Activated naive CD4-positive, alpha-beta T cell treated with anti-CD3 and anti-CD28 coated beads, Interleukin-2, amount 50 U/mL, for 24 hours (primary cell): ENCODE measurements around the gene CCDC149.

Experiments used
- H3K27ac Mint-ChIP-seq: one replicate; pipeline ENCODE4 v1.8.0; 2021; ENCODE audit warnings: mild to moderate bottlenecking, mixed read lengths
- H3K27me3 Mint-ChIP-seq: one replicate; pipeline ENCODE4 v1.8.0; 2021; ENCODE audit warnings: mixed read lengths
- H3K36me3 Mint-ChIP-seq: one replicate; pipeline ENCODE4 v1.8.0; 2021; ENCODE audit warnings: mixed read lengths
- H3K4me1 Mint-ChIP-seq: one replicate; pipeline ENCODE4 v1.8.0; 2021; ENCODE audit warnings: mixed read lengths
- H3K4me3 Mint-ChIP-seq: one replicate; pipeline ENCODE4 v1.8.0; 2021; ENCODE audit warnings: mild to moderate bottlenecking, mixed read lengths
- H3K9me3 Mint-ChIP-seq: one replicate; pipeline ENCODE4 v1.8.0; 2021; ENCODE audit warnings: mixed read lengths

The CCDC149 gene

GRCh38 chr4:24876431-24876830 is 36.4 kb downstream of the CCDC149 start:
- H3K4me1 Mint-ChIP-seq, result no peaks in the 10 kb centered on the region
- H3K36me3 Mint-ChIP-seq, result no peaks in the 10 kb centered on the region
- no peak overlapping the region for H3K27ac Mint-ChIP-seq
- H3K9me3 Mint-ChIP-seq, result no peaks in the 10 kb centered on the region
- H3K4me3 Mint-ChIP-seq, result no peak overlapping the region
- peaks cover 4% of the 10 kb centered on the region for H3K27me3 Mint-ChIP-seq

DNA sequence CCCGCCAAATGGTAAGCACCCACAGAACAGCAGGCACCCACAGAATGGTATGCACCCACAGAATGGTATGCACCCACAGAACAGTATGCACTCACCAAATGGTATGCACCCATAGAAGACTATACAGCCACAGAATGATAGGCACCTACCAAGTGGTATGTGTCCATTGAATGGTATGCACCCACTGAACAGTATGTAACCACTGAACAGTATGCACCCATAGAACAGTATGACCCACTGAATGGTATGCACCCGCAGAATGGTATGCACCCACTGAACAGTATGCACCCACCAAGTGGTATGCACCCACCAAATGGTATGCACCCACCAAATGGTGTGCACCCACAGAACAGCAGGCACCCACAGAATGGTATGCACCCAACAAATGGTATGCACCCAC is 40.1 kb downstream of the CCDC149 start:
- Mint-ChIP-seq H3K4me3 (no peak overlapping the region), H3K4me1 (no peaks in the 10 kb centered on the region), H3K27ac (no peak overlapping the region), H3K9me3 (no peaks in the 10 kb centered on the region), H3K27me3 (peaks cover 4% of the 10 kb centered on the region), H3K36me3 (no peaks in the 10 kb centered on the region)

- H3K27ac Mint-ChIP-seq, result no peak overlapping the region
- no peaks in the 10 kb centered on the region for H3K4me1 Mint-ChIP-seq
- H3K36me3 Mint-ChIP-seq, result no peaks in the 10 kb centered on the region
- H3K27me3 Mint-ChIP-seq, result no peaks in the 10 kb centered on the region
- no peak overlapping the region for H3K4me3 Mint-ChIP-seq
- H3K9me3 Mint-ChIP-seq, result no peaks in the 10 kb centered on the region
These were observed 41.6 kb downstream of the CCDC149 start for GRCh38 chr4:24871210-24871609.

- H3K27ac Mint-ChIP-seq, result no peak overlapping the region
- peaks cover 9% of the 10 kb centered on the region for H3K9me3 Mint-ChIP-seq
- H3K4me1 Mint-ChIP-seq, result no peaks in the 10 kb centered on the region
- H3K4me3 Mint-ChIP-seq, result no peak overlapping the region
- H3K36me3 Mint-ChIP-seq, result no peaks in the 10 kb centered on the region
- H3K27me3 Mint-ChIP-seq, result no peaks in the 10 kb centered on the region
These were observed 45.0 kb downstream of the CCDC149 start for GRCh38 chr4:24867766-24868296.

DNA sequence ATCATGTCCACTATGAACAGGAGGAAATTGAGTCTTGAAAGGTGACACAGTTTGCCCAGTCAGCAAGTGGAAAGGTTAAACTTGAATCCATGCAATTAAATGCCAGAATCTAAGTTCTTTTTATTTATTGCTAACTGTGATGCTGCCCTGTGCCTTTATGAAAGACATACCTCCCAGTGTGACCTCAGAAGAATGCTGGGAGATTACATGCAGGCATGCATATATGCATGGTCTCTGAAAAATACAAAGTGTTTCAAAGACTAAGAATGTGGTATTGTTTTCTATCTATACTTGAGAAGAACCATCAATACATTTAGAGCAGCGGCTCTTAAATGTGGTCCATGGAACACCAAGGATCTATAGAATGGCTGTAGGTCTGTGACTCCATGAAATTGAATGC is 45.6 kb downstream of the CCDC149 start:
- H3K4me3 Mint-ChIP-seq, result no peak overlapping the region
- peaks cover 9% of the 10 kb centered on the region for H3K9me3 Mint-ChIP-seq
- no peaks in the 10 kb centered on the region for H3K27me3 Mint-ChIP-seq
- H3K4me1 Mint-ChIP-seq, result no peaks in the 10 kb centered on the region
- no peak overlapping the region for H3K27ac Mint-ChIP-seq
- no peaks in the 10 kb centered on the region for H3K36me3 Mint-ChIP-seq

- no peak overlapping the region for H3K27ac Mint-ChIP-seq
- no peaks in the 10 kb centered on the region for H3K36me3 Mint-ChIP-seq
- no peak overlapping the region for H3K4me3 Mint-ChIP-seq
- no peaks in the 10 kb centered on the region for H3K27me3 Mint-ChIP-seq
- peaks cover 9% of the 10 kb centered on the region for H3K9me3 Mint-ChIP-seq
- H3K4me1 Mint-ChIP-seq, result no peaks in the 10 kb centered on the region
These were observed 47.4 kb downstream of the CCDC149 start for GRCh38 chr4:24865401-24865800.

- peaks cover 14% of the 10 kb centered on the region for H3K9me3 Mint-ChIP-seq
- H3K4me3 Mint-ChIP-seq, result no peak overlapping the region
- H3K36me3 Mint-ChIP-seq, result no peaks in the 10 kb centered on the region
- no peaks in the 10 kb centered on the region for H3K4me1 Mint-ChIP-seq
- no peak overlapping the region for H3K27ac Mint-ChIP-seq
- H3K27me3 Mint-ChIP-seq, result no peaks in the 10 kb centered on the region
These were observed 49.0 kb downstream of the CCDC149 start for GRCh38 chr4:24863799-24864198.

DNA sequence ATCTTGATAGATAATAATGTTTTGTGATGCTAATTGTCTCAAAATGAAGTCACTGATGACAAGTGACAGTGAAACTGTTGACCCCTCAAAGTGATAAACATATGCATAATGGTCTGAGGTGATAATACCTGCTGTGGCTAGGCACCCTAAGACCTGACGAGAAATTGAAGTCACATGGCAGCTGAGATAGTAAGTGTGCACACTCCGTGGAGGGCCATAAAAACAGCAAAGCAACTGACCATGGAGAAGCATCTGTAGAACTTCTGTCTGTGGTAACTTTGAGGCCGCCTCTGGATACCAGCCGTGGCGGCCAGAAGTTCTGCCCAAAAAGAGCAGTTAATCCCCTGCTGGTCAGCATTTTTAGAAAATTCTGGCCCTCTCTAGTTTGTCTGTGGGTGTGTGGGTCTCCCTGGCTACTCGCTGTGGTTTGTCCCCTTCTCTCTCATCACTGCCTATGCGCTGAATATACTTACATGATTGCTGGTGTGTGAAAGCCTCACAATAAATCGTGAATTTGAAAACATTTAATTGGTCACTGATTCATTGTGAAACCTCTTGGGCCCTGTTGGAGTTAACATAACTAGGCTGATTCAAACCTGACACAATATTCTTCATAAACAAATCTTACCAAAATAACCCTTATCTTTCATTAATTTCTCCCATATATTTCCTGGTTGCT is 50.6 kb downstream of the CCDC149 start:
- Mint-ChIP-seq H3K27ac (no peak overlapping the region), H3K4me3 (no peak overlapping the region), H3K36me3 (no peaks in the 10 kb centered on the region), H3K4me1 (no peaks in the 10 kb centered on the region), H3K27me3 (peaks cover 2% of the 10 kb centered on the region), H3K9me3 (peaks cover 14% of the 10 kb centered on the region)

DNA sequence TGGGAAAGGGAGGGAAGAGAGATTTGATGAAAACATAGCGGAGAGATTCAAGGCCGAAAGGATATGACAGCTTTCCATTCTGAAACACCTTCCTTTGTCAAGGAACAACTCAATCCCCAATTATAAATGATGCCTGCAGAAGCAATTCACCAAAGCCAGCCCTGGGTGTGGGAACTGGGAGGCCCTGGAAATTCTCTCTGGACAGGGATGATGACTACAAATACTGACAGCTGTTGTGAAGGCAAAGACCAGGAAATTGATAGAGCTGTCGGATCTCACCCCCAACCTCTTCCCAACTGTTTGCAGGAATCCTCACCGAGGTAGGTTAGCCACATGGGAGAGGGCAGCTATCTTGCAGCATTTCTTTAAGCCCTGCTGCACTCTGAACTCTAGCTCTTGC is 54.3 kb downstream of the CCDC149 start:
- H3K9me3 Mint-ChIP-seq, result peaks cover 5% of the 10 kb centered on the region
- H3K4me1 Mint-ChIP-seq, result no peaks in the 10 kb centered on the region
- no peak overlapping the region for H3K27ac Mint-ChIP-seq
- no peaks in the 10 kb centered on the region for H3K36me3 Mint-ChIP-seq
- H3K4me3 Mint-ChIP-seq, result no peak overlapping the region
- H3K27me3 Mint-ChIP-seq, result peaks cover 2% of the 10 kb centered on the region

DNA sequence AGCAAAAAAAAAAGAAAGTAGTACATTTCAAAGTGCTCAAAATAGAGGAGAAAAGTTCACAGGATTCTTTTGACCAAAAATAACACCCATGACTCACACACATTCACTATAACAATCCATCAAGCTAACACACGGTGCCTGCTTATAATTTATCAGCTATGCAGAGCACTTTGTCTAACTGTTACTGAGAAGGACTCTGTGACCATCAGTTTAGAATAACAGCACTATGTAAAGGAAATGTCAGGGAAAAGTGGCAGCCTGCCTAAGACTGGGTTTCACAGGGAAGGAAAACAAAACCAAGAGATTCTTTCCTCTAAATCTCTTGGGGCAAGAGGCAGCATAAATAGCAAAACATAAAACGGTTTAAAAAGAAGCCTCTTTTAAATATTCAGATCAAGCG is 54.8 kb downstream of the CCDC149 start:
- Mint-ChIP-seq H3K9me3 (peaks cover 5% of the 10 kb centered on the region), H3K36me3 (no peaks in the 10 kb centered on the region)

GRCh38 chr4:24856586-24856985 is 56.3 kb downstream of the CCDC149 start:
- Mint-ChIP-seq H3K9me3 (peaks cover 5% of the 10 kb centered on the region), H3K27me3 (peaks cover 4% of the 10 kb centered on the region), H3K36me3 (no peaks in the 10 kb centered on the region), H3K4me1 (no peaks in the 10 kb centered on the region), H3K27ac (no peak overlapping the region), H3K4me3 (no peak overlapping the region)

More for the DNA sequence above, 54.8 kb downstream of the CCDC149 start:
- Mint-ChIP-seq H3K4me3 (no peak overlapping the region), H3K4me1 (no peaks in the 10 kb centered on the region), H3K27me3 (peaks cover 2% of the 10 kb centered on the region), H3K27ac (no peak overlapping the region)

DNA sequence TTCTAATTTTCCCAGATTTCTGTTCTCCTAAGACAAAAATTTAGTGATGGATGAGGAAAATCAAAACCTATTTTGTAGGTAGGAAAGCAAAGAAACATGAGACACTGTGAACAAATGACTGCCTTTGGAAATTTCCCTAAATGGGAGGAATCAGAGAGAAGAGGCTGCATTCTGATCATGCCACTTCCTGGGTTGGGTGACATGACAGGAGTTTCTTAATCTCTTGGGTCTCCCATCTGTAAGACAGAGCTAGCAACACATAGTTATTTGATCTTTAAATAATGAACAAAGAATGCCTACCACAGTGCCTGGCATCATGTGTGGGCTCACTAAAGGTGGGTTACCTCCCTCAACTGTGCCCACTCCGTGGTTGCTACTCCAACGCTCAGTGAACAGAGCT is 57.1 kb downstream of the CCDC149 start:
- no peak overlapping the region for H3K27ac Mint-ChIP-seq
- H3K27me3 Mint-ChIP-seq, result peaks cover 4% of the 10 kb centered on the region
- H3K36me3 Mint-ChIP-seq, result no peaks in the 10 kb centered on the region
- H3K4me1 Mint-ChIP-seq, result no peaks in the 10 kb centered on the region
- H3K9me3 Mint-ChIP-seq, result peaks cover 5% of the 10 kb centered on the region
- no peak overlapping the region for H3K4me3 Mint-ChIP-seq

- Mint-ChIP-seq H3K4me1 (no peaks in the 10 kb centered on the region), H3K36me3 (no peaks in the 10 kb centered on the region), H3K4me3 (no peak overlapping the region), H3K9me3 (no peaks in the 10 kb centered on the region), H3K27ac (no peak overlapping the region), H3K27me3 (peaks cover 5% of the 10 kb centered on the region)
These were observed 59.7 kb downstream of the CCDC149 start for GRCh38 chr4:24853142-24853541.

GRCh38 chr4:24850674-24851073 is 62.2 kb downstream of the CCDC149 start:
- no peaks in the 10 kb centered on the region for H3K36me3 Mint-ChIP-seq
- peaks cover 3% of the 10 kb centered on the region for H3K27me3 Mint-ChIP-seq
- no peak overlapping the region for H3K4me3 Mint-ChIP-seq
- no peaks in the 10 kb centered on the region for H3K9me3 Mint-ChIP-seq
- no peaks in the 10 kb centered on the region for H3K4me1 Mint-ChIP-seq
- H3K27ac Mint-ChIP-seq, result no peak overlapping the region

- no peaks in the 10 kb centered on the region for H3K9me3 Mint-ChIP-seq
- no peaks in the 10 kb centered on the region for H3K36me3 Mint-ChIP-seq
- H3K4me3 Mint-ChIP-seq, result no peak overlapping the region
- no peaks in the 10 kb centered on the region for H3K4me1 Mint-ChIP-seq
- H3K27me3 Mint-ChIP-seq, result peaks cover 3% of the 10 kb centered on the region
- H3K27ac Mint-ChIP-seq, result no peak overlapping the region
These were observed 63.1 kb downstream of the CCDC149 start for GRCh38 chr4:24849756-24850155.

DNA sequence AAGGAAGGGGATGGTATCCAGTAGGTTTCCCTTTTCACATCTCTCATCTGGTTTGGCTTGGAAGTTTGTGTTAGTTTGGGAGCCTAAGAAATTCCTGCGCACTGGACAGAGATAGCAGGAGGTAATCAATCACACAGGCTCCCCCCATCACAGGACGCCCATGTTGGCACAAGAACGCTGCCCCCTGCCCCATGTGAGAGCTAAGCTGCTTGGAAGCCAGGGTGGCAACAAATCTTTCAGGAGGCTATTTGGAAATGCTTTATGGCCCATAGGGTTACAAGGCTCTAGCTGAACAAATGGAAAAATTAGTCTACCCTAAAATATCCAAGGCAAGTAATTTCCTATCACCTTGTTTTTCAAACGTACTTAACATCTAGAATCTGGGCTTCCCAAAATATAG is 63.5 kb downstream of the CCDC149 start:
- peaks cover 3% of the 10 kb centered on the region for H3K27me3 Mint-ChIP-seq
- no peak overlapping the region for H3K4me3 Mint-ChIP-seq
- H3K9me3 Mint-ChIP-seq, result no peaks in the 10 kb centered on the region

GRCh38 chr4:24846716-24847115 is 66.1 kb downstream of the CCDC149 start:
- Mint-ChIP-seq H3K27ac (no peak overlapping the region), H3K4me1 (no peaks in the 10 kb centered on the region), H3K4me3 (no peak overlapping the region), H3K27me3 (peaks cover 1% of the 10 kb centered on the region), H3K9me3 (no peaks in the 10 kb centered on the region), H3K36me3 (no peaks in the 10 kb centered on the region)

More for the DNA sequence above, 63.5 kb downstream of the CCDC149 start:
- Mint-ChIP-seq H3K4me1 (no peaks in the 10 kb centered on the region), H3K27ac (no peak overlapping the region), H3K36me3 (no peaks in the 10 kb centered on the region)
